ENCODE results near the gene YIPF5. TPM values are rescaled to one million over a fixed set of nuclear protein-coding genes. Genes with fewer than 3 reads are reported as not detected.

Gene YIPF5
- polyA plus RNA-seq, 1 donor (not counting 4 experiments of a cell fraction or from before 2014, with no cell fraction given), result 83.9 TPM

- Histone ChIP-seq H3K36me3 (ENCODE audit: control insufficient read depth in 2 of 2, extremely low read depth in 1 of 2, insufficient read depth in 2 of 2, low read length in 2 of 2) (no peaks in the 10 kb centered on the region), H3K4me1 (ENCODE audit: control insufficient read depth, extremely low read depth, insufficient read depth, low read length) (no peaks in the 10 kb centered on the region), H3K27me3 (ENCODE audit: control insufficient read depth, extremely low read depth, insufficient read depth, low read length) (no peaks in the 10 kb centered on the region), H3K9me1 (ENCODE audit: control insufficient read depth, extremely low read depth, insufficient read depth, low read length) (no peaks in the 10 kb centered on the region), H3K27ac (ENCODE audit: control insufficient read depth, insufficient read depth, low read length) (no peak overlapping the region), H3K9me3 (ENCODE audit: control insufficient read depth, low read depth, low read length) (no peaks in the 10 kb centered on the region), H4K20me1 (ENCODE audit: control insufficient read depth, extremely low read depth, insufficient read depth, low read length) (no peaks in the 10 kb centered on the region), H3K4me3 (ENCODE audit: control insufficient read depth in 2 of 3, extremely low read depth in 1 of 3, insufficient read depth in 2 of 3, low read depth in 1 of 3, low read length in 3 of 3) (no peak overlapping the region), H3K4me2 (ENCODE audit: control insufficient read depth, extremely low read depth, insufficient read depth, low read depth, low read length) (no peak overlapping the region), H3K9ac (ENCODE audit: control insufficient read depth, extremely low read depth, insufficient read depth, low read length) (no peak overlapping the region), H2AFZ (ENCODE audit: control insufficient read depth, low read length) (no peak overlapping the region), H3K79me2 (ENCODE audit: control insufficient read depth, insufficient read depth, low read length) (no peaks in the 10 kb centered on the region)
- TF ChIP-seq EZH2 (IDR thresholded peaks at IDR 0.05; ENCODE audit: low read length) (no peak), CTCF (optimal IDR thresholded peaks at IDR 0.05 in 1 of 3, IDR thresholded peaks at IDR 0.05 in 1 of 3, conservative IDR thresholded peaks at IDR 0.05 in 1 of 3; ENCODE audit: extremely low read depth in 1 of 3, insufficient read depth in 2 of 3, low read length in 3 of 3) (no peak)
- FAIRE-seq, result no peak
- no peak for DNase-seq (ENCODE audit: low read depth, low spot score)
- dilution Hi-C loops (cut with MboI; ENCODE audit: extremely low pct_ligation_motif_present, low sequenced_read_pairs), result no loop called here
Observed at GRCh38 chr5:144128844-144129243, 41.6 kb downstream of the YIPF5 start.

GRCh38 chr5:144126707-144127106, 43.8 kb downstream of the YIPF5 start:
- H3K4me1 ChIP-seq (ENCODE audit: control insufficient read depth, extremely low read depth, insufficient read depth, low read length), result peaks cover 10% of the 10 kb centered on the region
- no peak overlapping the region for H3K27ac ChIP-seq (ENCODE audit: control insufficient read depth, insufficient read depth, low read length)
- H3K79me2 ChIP-seq (ENCODE audit: control insufficient read depth, insufficient read depth, low read length), result no peaks in the 10 kb centered on the region
- FAIRE-seq (no peak), DNase-seq (ENCODE audit: low read depth, low spot score) (no peak)
- TF ChIP-seq CTCF (optimal IDR thresholded peaks at IDR 0.05 in 1 of 3, IDR thresholded peaks at IDR 0.05 in 1 of 3, conservative IDR thresholded peaks at IDR 0.05 in 1 of 3; ENCODE audit: extremely low read depth in 1 of 3, insufficient read depth in 2 of 3, low read length in 3 of 3) (no peak), EZH2 (IDR thresholded peaks at IDR 0.05; ENCODE audit: low read length) (no peak)
- no peaks in the 10 kb centered on the region for H3K9me1 ChIP-seq (ENCODE audit: control insufficient read depth, extremely low read depth, insufficient read depth, low read length)
- H4K20me1 ChIP-seq (ENCODE audit: control insufficient read depth, extremely low read depth, insufficient read depth, low read length), result no peaks in the 10 kb centered on the region
- no peak overlapping the region for H3K4me3 ChIP-seq (ENCODE audit: control insufficient read depth in 2 of 3, extremely low read depth in 1 of 3, insufficient read depth in 2 of 3, low read depth in 1 of 3, low read length in 3 of 3)
- H3K9ac ChIP-seq (ENCODE audit: control insufficient read depth, extremely low read depth, insufficient read depth, low read length), result no peak overlapping the region
- H2AFZ ChIP-seq (ENCODE audit: control insufficient read depth, low read length), result no peak overlapping the region
- no peak overlapping the region for H3K4me2 ChIP-seq (ENCODE audit: control insufficient read depth, extremely low read depth, insufficient read depth, low read depth, low read length)
- H3K36me3 ChIP-seq (ENCODE audit: control insufficient read depth in 2 of 2, extremely low read depth in 1 of 2, insufficient read depth in 2 of 2, low read length in 2 of 2), result no peaks in the 10 kb centered on the region
- H3K27me3 ChIP-seq (ENCODE audit: control insufficient read depth, extremely low read depth, insufficient read depth, low read length), result no peaks in the 10 kb centered on the region
- no peaks in the 10 kb centered on the region for H3K9me3 ChIP-seq (ENCODE audit: control insufficient read depth, low read depth, low read length)
- dilution Hi-C loops (cut with MboI; ENCODE audit: extremely low pct_ligation_motif_present, low sequenced_read_pairs), result no loop called here

All from keratinocyte (primary cell).